Suprapubic skin (tissue), 4 donors: ENCODE results near the gene ZFP90. TPM values are rescaled to one million over a fixed set of nuclear protein-coding genes. Genes with fewer than 3 reads are reported as not detected.

Experiments used
- DNase-seq, 2 donors: peaks; one replicate each; pipeline ENCODE4 v3.0.0-alpha.2; 2019; ENCODE audit warnings: low spot score in 2 of 2
- H3K27ac ChIP-seq: fragments of 200-600 bp; sonication (generic); one replicate; pipeline ENCODE4 v1.5.1; 2019
- H3K27me3 ChIP-seq: fragments of 200-600 bp; sonication (generic); one replicate; pipeline ENCODE4 v1.5.1; 2019
- H3K36me3 ChIP-seq: fragments of 200-600 bp; sonication (generic); one replicate; pipeline ENCODE4 v1.5.1; 2019
- H3K4me1 ChIP-seq: fragments of 200-600 bp; sonication (generic); one replicate; pipeline ENCODE4 v1.5.1; 2019
- H3K4me3 ChIP-seq: fragments of 200-600 bp; sonication (generic); one replicate; pipeline ENCODE4 v1.5.1; 2019; ENCODE audit warnings: mild to moderate bottlenecking
- H3K9me3 ChIP-seq: fragments of 200-600 bp; sonication (generic); one replicate; pipeline ENCODE4 v1.5.1; 2019
- CTCF ChIP-seq, 2 donors: fragments of 200-600 bp in 1 of 2; fragments of 450-650 bp in 1 of 2; sonication (generic) in 1 of 2; IDR thresholded peaks; one replicate each; pipeline ENCODE4 v1.5.1; 2016 to 2019; ENCODE audit warnings: antibody characterized with exemption in 2 of 2, mild to moderate bottlenecking in 1 of 2, moderate library complexity in 1 of 2
- EP300 ChIP-seq: sonication (generic); formaldehyde crosslinking; IDR thresholded peaks from one replicate; pipeline ENCODE4 v1.6.1; 2017; ENCODE audit warnings: antibody characterized with exemption
- POLR2A ChIP-seq, 2 donors: fragments of 450-650 bp; IDR thresholded peaks; one replicate each; pipeline ENCODE4 v1.6.1; 2017; ENCODE audit warnings: antibody characterized with exemption in 2 of 2, mild to moderate bottlenecking in 2 of 2, moderate library complexity in 2 of 2
- POLR2AphosphoS5 ChIP-seq, 3 donors: sonication (generic); formaldehyde crosslinking; IDR thresholded peaks; one replicate each; pipeline ENCODE4 v1.6.1; 2017; ENCODE audit warnings: antibody characterized with exemption in 3 of 3
- WGBS: methylation state at CpG from one replicate; pipeline ENCODE4 v1.1.5; 2018; 5-methylcytosine and 5-hydroxymethylcytosine counted together
- total RNA-seq, 4 donors: library from RNA; depleted of rRNA; stranded (reverse); fragments of >200 nt; gene quantifications; one replicate each; pipeline ENCODE4 v1.1.0, GENCODE V29; 2016

ZFP90 gene
- total RNA-seq, 4 donors from 2014 or later, result 9.1 to 34.5 (median 16.4) TPM

GRCh38 chr16:68563631-68564381, 24.7 kb downstream of the ZFP90 start:
- WGBS, result 98% methylated on average over 7 of the region's 7 CpGs
- peaks cover 61% of the 10 kb centered on the region for H3K9me3 ChIP-seq

DNA sequence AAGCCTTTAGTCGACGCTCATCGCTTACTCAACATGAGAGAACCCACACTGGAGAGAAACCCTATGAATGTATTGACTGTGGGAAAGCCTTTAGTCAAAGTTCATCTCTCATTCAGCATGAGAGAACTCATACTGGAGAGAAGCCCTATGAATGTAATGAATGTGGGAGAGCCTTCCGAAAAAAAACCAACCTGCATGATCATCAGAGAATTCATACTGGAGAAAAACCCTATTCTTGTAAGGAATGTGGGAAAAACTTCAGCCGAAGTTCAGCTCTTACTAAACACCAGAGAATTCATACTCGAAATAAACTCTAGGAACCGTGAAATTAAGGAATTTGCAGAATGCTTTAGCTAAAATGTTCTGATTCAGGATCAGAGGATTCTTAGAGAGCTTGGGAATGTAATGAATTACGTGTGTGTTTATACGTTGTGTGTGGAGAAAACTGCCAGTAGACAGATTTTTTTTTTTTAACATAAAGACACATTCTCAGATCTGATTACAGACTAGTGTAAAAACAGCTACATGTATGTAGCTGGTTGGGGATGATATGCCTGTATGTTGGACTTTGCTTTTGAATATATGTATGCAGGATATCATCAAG, 25.4 kb downstream of the ZFP90 start:
- no peak for TF ChIP-seq POLR2A (IDR thresholded peaks at IDR 0.05)
- TF ChIP-seq EP300, result no peak
- TF ChIP-seq CTCF (IDR thresholded peaks at IDR 0.05), result no peak
- TF ChIP-seq POLR2AphosphoS5 (IDR thresholded peaks at IDR 0.05), result no peak
- Histone ChIP-seq H3K36me3 (peaks cover 46% of the 10 kb centered on the region), H3K27me3 (no peaks in the 10 kb centered on the region), H3K4me1 (no peaks in the 10 kb centered on the region), H3K9me3 (peaks cover 61% of the 10 kb centered on the region), H3K4me3 (no peak overlapping the region), H3K27ac (no peak overlapping the region)
- WGBS, result 96% methylated on average over 9 of the region's 9 CpGs
- no peak for DNase-seq

More at GRCh38 chr16:68563631-68564381, 24.7 kb downstream of the ZFP90 start:
- H3K4me1 ChIP-seq, result no peaks in the 10 kb centered on the region
- DNase-seq, result no peak
- peaks cover 52% of the 10 kb centered on the region for H3K36me3 ChIP-seq
- no peak overlapping the region for H3K27ac ChIP-seq
- TF ChIP-seq POLR2AphosphoS5 (IDR thresholded peaks at IDR 0.05) (no peak), POLR2A (IDR thresholded peaks at IDR 0.05) (no peak), CTCF (IDR thresholded peaks at IDR 0.05) (no peak)
- H3K27me3 ChIP-seq, result no peaks in the 10 kb centered on the region
- no peak overlapping the region for H3K4me3 ChIP-seq

DNA sequence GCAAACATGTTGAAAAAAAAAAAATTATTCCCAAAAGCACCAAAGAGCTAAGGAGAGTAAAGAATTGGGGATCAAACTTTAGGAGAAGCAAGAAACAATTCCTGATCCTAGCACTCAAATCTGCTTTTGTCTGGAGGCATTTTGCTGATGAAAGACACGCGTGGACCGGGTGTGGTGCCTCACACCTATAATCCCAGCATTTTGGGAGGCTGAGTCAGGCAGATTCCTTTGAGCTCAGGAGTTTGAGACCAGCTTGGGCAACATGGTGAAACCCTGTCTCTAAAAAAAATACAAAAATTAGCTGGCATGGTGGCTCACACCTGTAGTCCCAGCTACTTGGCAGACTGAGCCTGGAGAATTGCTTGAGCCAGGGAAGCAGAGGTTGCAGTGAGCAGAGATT, 35.4 kb downstream of the ZFP90 start:
- Histone ChIP-seq H3K36me3 (no peaks in the 10 kb centered on the region), H3K9me3 (peaks cover 52% of the 10 kb centered on the region), H3K4me3 (no peak overlapping the region), H3K4me1 (no peaks in the 10 kb centered on the region), H3K27ac (no peak overlapping the region), H3K27me3 (no peaks in the 10 kb centered on the region)
- no peak for DNase-seq
- TF ChIP-seq POLR2AphosphoS5 (IDR thresholded peaks at IDR 0.05), result no peak
- TF ChIP-seq POLR2A (IDR thresholded peaks at IDR 0.05), result no peak
- no peak for TF ChIP-seq CTCF (IDR thresholded peaks at IDR 0.05)
- TF ChIP-seq EP300, result no peak
- 56% methylated on average over 3 of the region's 3 CpGs for WGBS

- Histone ChIP-seq H3K4me1 (no peaks in the 10 kb centered on the region), H3K27me3 (no peaks in the 10 kb centered on the region), H3K36me3 (no peaks in the 10 kb centered on the region), H3K9me3 (peaks cover 52% of the 10 kb centered on the region), H3K27ac (no peak overlapping the region), H3K4me3 (no peak overlapping the region)
- WGBS, result 65% methylated on average over 3 of the region's 3 CpGs
- no peak for TF ChIP-seq POLR2A (IDR thresholded peaks at IDR 0.05)
- TF ChIP-seq POLR2AphosphoS5 (IDR thresholded peaks at IDR 0.05), result no peak
- TF ChIP-seq CTCF (IDR thresholded peaks at IDR 0.05), result no peak
- TF ChIP-seq EP300, result no peak
- DNase-seq, result no peak
These were observed 36.0 kb downstream of the ZFP90 start for GRCh38 chr16:68575082-68575481.

DNA sequence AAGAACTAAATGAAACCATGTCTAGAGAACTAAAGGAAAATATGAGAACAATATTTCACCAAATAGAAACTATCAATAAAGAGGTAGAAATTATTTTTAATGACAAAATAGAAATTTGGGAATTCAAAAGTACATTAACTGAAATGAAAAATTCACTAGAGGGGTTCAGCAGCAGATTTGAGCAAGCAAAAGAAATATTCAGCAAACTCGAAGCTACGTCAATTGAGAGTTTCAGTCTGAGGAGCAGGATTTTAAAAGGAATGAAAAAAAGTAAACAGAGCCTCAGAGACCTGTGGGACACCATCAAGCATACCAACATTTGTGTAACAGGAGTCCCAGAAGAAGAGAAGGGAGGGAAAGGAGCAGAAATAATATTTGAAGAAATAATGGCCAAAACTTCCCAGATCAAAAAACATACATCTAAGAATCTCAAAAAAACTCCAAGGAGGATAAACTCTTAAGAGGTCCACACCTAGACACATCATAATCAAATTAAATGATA, 38.3 kb downstream of the ZFP90 start:
- Histone ChIP-seq H3K4me3 (no peak overlapping the region), H3K36me3 (no peaks in the 10 kb centered on the region), H3K9me3 (peaks cover 43% of the 10 kb centered on the region), H3K27me3 (no peaks in the 10 kb centered on the region), H3K27ac (no peak overlapping the region), H3K4me1 (no peaks in the 10 kb centered on the region)
- 89% methylated on average over 2 of the region's 2 CpGs for WGBS
- TF ChIP-seq POLR2AphosphoS5 (IDR thresholded peaks at IDR 0.05), result no peak
- no peak for TF ChIP-seq EP300
- no peak for TF ChIP-seq CTCF (IDR thresholded peaks at IDR 0.05)
- TF ChIP-seq POLR2A (IDR thresholded peaks at IDR 0.05), result no peak
- no peak for DNase-seq
